Caco-2 (cell line): ENCODE results near the gene ATP12A. TPM values are rescaled to one million over a fixed set of nuclear protein-coding genes. Genes with fewer than 3 reads are reported as not detected.

Experiments
- BruUV-seq: library from RNA; stranded (reverse); fragments of 400-500 nt; replicated peaks from 2 replicates; lab custom pipeline; 2021; lab: Mats Ljungman, UMichigan
- CTCF ChIA-PET: fragments of 300-600 bp; sonication (Branson Sonifier 250); formaldehyde crosslinking; loops from one replicate; lab custom pipeline; 2022; ENCODE audit warnings: antibody characterized with exemption; lab: Charles Lee
- POLR2A ChIA-PET: fragments of 300-600 bp; sonication (Branson Sonifier 250); formaldehyde crosslinking; loops from one replicate; lab custom pipeline; 2022; ENCODE audit warnings: antibody characterized with exemption; lab: Charles Lee
- DNase-seq, 2 experiments: peaks; one replicate each; pipeline versions ENCODE4 v3.0.0 to v3.0.0-alpha.2; 2020 to 2022
- H3K27me3 ChIP-seq: replicated peaks from 2 replicates; pipeline ENCODE4 v1.6.0; 2011; ENCODE audit warnings: low read length; ENCODE audit not compliant: control insufficient read depth, insufficient read depth
- H3K36me3 ChIP-seq: 2 replicates; pipeline ENCODE4 v1.5.1; 2011; ENCODE audit warnings: low read length; ENCODE audit not compliant: control insufficient read depth, insufficient read depth
- H3K4me1 ChIP-seq: fragments of 250-450 bp; sonication (Bioruptor Pico); 2 replicates; pipeline ENCODE4 v1.5.1; 2020; ENCODE audit warnings: mild to moderate bottlenecking
- H3K4me3 ChIP-seq: 2 replicates; pipeline ENCODE4 v1.5.1; 2011; ENCODE audit warnings: low read depth, mild to moderate bottlenecking, control low read depth, low read length
- H3K9me3 ChIP-seq: fragments of 250-450 bp; sonication (Bioruptor Pico); 2 replicates; pipeline ENCODE4 v1.5.1; 2020; ENCODE audit warnings: mild to moderate bottlenecking, moderate library complexity
- H3K27ac Mint-ChIP-seq: one replicate; pipeline ENCODE4 v1.8.0; 2022; ENCODE audit warnings: mixed read lengths; ENCODE audit not compliant: unreplicated experiment
- H3K27me3 Mint-ChIP-seq: one replicate; pipeline ENCODE4 v1.8.0; 2022; ENCODE audit warnings: mixed read lengths; ENCODE audit not compliant: insufficient read depth, unreplicated experiment
- H3K36me3 Mint-ChIP-seq: one replicate; pipeline ENCODE4 v1.8.0; 2022; ENCODE audit warnings: mild to moderate bottlenecking, mixed read lengths; ENCODE audit not compliant: insufficient read depth, unreplicated experiment
- H3K4me1 Mint-ChIP-seq: one replicate; pipeline ENCODE4 v1.8.0; 2022; ENCODE audit warnings: low read depth, mixed read lengths; ENCODE audit not compliant: unreplicated experiment
- H3K4me3 Mint-ChIP-seq: one replicate; pipeline ENCODE4 v1.8.0; 2022; ENCODE audit warnings: mild to moderate bottlenecking, moderate library complexity, mixed read lengths; ENCODE audit not compliant: unreplicated experiment
- H3K9me3 Mint-ChIP-seq: one replicate; pipeline ENCODE4 v1.8.0; 2022; ENCODE audit warnings: mixed read lengths; ENCODE audit not compliant: unreplicated experiment
- CTCF ChIP-seq, 2 experiments: fragments of 200-600 bp in 1 of 2; IDR thresholded peaks; 1 replicate in 1 of 2; 2 replicates in 1 of 2; pipeline versions ENCODE4 v1.5.1 to v1.8.0; 2011 to 2022; ENCODE audit warnings: antibody characterized with exemption in 1 of 2, control low read depth in 1 of 2, inconsistent platforms in 1 of 2, low read depth in 1 of 2, low read length in 1 of 2, mild to moderate bottlenecking in 1 of 2, moderate library complexity in 1 of 2; ENCODE audit not compliant: insufficient read depth in 1 of 2, severe bottlenecking in 1 of 2, unreplicated experiment in 1 of 2
- intact Hi-C: fragments of 100-400 bp; cut with micrococcal nuclease; formaldehyde crosslinking; loops from one replicate; pipeline ENCODE4 v1.10.0; 2022; ENCODE audit not compliant: unreplicated experiment
- total RNA-seq: library from RNA; stranded (reverse); gene quantifications from 2 replicates; pipeline ENCODE4 v1.2.3, GENCODE V29; 2022

The ATP12A gene
- total RNA-seq, 1 experiment from 2014 or later = not detected

GRCh38 chr13:24683351-24683750 is 3.1 kb downstream of the ATP12A start:
- ChIA-PET CTCF (interaction anchor here (1.3 kb wide), 1 partner anchor 11 kb away, joined by 6 read pairs; no protein-coding TSS in a partner anchor), POLR2A (no interaction called here)
- intact Hi-C loops = no loop called here
- no peak overlapping the region for H3K4me3 ChIP-seq
- no peaks in the 10 kb centered on the region for H3K9me3 ChIP-seq
- H3K9me3 Mint-ChIP-seq = no peaks in the 10 kb centered on the region
- H3K36me3 ChIP-seq = no peaks in the 10 kb centered on the region
- H3K4me3 Mint-ChIP-seq = no peak overlapping the region
- no TSS peak for BruUV-seq
- peaks cover 2% of the 10 kb centered on the region; the same call in 1 of the 2 replicates for H3K27me3 ChIP-seq
- no peak for TF ChIP-seq CTCF (IDR thresholded peaks at IDR 0.05; ENCODE audit: insufficient read depth in 1 of 2, low read depth in 1 of 2, low read length in 1 of 2, severe bottlenecking in 1 of 2, unreplicated experiment in 1 of 2)
- H3K36me3 Mint-ChIP-seq = no peaks in the 10 kb centered on the region
- no peak overlapping the region for H3K27ac Mint-ChIP-seq
- H3K4me1 Mint-ChIP-seq = peaks cover 14% of the 10 kb centered on the region
- H3K27me3 Mint-ChIP-seq = peaks cover 14% of the 10 kb centered on the region
- H3K4me1 ChIP-seq = peaks cover 6% of the 10 kb centered on the region
- no peak for DNase-seq

GRCh38 chr13:24683838-24684599 is 3.8 kb downstream of the ATP12A start:
- H3K4me1 Mint-ChIP-seq = peaks cover 11% of the 10 kb centered on the region
- intact Hi-C loops = no loop called here
- DNase-seq = peak; percentile 76 to 81
- peaks cover 12% of the 10 kb centered on the region for H3K27me3 Mint-ChIP-seq
- Histone ChIP-seq H3K4me3 (no peak overlapping the region), H3K4me1 (peaks cover 6% of the 10 kb centered on the region; the same call in 1 of the 2 replicates), H3K9me3 (no peaks in the 10 kb centered on the region), H3K36me3 (no peaks in the 10 kb centered on the region), H3K27me3 (peaks cover 2% of the 10 kb centered on the region; the same call in 1 of the 2 replicates)
- no peak overlapping the region for H3K27ac Mint-ChIP-seq
- no TSS peak for BruUV-seq
- peak; percentile 92 to 95 for TF ChIP-seq CTCF (IDR thresholded peaks at IDR 0.05; ENCODE audit: insufficient read depth in 1 of 2, low read depth in 1 of 2, low read length in 1 of 2, severe bottlenecking in 1 of 2, unreplicated experiment in 1 of 2)
- ChIA-PET CTCF (no interaction called here), POLR2A (no interaction called here)
- no peak overlapping the region for H3K4me3 Mint-ChIP-seq
- H3K36me3 Mint-ChIP-seq = no peaks in the 10 kb centered on the region
- H3K9me3 Mint-ChIP-seq = no peaks in the 10 kb centered on the region

- CTCF ChIA-PET = interaction anchor here (1.0 kb wide), 1 partner anchor 9 kb away, joined by 3 read pairs; no protein-coding TSS in a partner anchor
Measured at GRCh38 chr13:24684600-24684998, 4.4 kb downstream of the ATP12A start.

More at GRCh38 chr13:24684600-24684998, 4.4 kb downstream of the ATP12A start:
- DNase-seq = no peak
- Mint-ChIP-seq H3K4me3 (no peak overlapping the region), H3K36me3 (no peaks in the 10 kb centered on the region), H3K9me3 (no peaks in the 10 kb centered on the region), H3K27ac (no peak overlapping the region), H3K27me3 (peaks cover 7% of the 10 kb centered on the region), H3K4me1 (peaks cover 5% of the 10 kb centered on the region)
- no peaks in the 10 kb centered on the region for H3K9me3 ChIP-seq
- BruUV-seq = no TSS peak
- no peak for TF ChIP-seq CTCF (IDR thresholded peaks at IDR 0.05; ENCODE audit: insufficient read depth in 1 of 2, low read depth in 1 of 2, low read length in 1 of 2, severe bottlenecking in 1 of 2, unreplicated experiment in 1 of 2)
- H3K27me3 ChIP-seq = peaks cover 2% of the 10 kb centered on the region; the same call in 1 of the 2 replicates
- H3K36me3 ChIP-seq = no peaks in the 10 kb centered on the region
- POLR2A ChIA-PET = no interaction called here
- peaks cover 6% of the 10 kb centered on the region; the same call in 1 of the 2 replicates for H3K4me1 ChIP-seq
- no peak overlapping the region for H3K4me3 ChIP-seq
- intact Hi-C loops = no loop called here
